GM18870 (cell line): ENCODE results near the gene RNF6.

Experiments used
- ATAC-seq: cut with Tn5 transposase; IDR thresholded peaks from one replicate; pipeline ENCODE4 v1.9.1; 2021; ENCODE audit warnings: moderate library complexity; ENCODE audit not compliant: unreplicated experiment

RNF6 gene

DNA sequence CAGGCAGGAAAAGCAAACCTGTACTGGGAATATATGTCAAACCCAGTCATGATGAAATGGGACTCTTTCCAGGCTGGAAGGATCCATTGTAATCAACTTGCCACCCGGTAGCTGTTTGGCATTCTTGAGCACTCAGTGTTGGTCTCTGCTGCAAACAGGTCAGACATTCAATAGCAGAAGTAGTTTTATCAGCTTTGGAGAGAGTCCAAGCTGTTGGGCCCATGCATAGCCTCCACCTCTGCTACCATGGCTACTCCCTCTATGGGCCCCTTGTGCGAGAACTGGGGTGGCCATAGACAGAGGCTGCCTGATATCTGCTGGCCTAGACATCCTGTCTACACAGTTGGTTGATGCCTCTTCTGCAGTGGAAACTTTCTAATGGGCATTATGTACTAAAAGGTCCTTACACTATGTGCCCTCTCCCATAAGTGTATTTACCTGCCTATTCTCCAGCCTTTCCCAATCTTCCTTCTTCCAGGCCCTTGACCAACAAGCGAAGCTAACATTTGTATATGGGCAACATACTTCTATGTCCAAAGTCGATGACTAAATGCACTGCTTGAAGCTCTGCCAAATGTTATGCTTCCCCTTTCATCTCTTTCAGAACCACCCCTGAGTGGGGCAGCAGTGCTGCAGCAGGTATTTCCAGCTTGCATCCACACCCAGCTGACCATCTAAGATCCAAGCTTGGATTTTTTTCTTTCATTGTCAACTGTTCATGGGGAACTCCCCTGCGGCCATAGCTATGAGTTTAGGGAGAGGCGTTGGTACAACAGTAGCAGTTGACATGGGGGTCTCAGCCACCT, 5.3 kb upstream of the RNF6 start:
- no peak for ATAC-seq

- no peak for ATAC-seq
Measured at GRCh38 chr13:26225896-26226617, 3.9 kb upstream of the RNF6 start.

DNA sequence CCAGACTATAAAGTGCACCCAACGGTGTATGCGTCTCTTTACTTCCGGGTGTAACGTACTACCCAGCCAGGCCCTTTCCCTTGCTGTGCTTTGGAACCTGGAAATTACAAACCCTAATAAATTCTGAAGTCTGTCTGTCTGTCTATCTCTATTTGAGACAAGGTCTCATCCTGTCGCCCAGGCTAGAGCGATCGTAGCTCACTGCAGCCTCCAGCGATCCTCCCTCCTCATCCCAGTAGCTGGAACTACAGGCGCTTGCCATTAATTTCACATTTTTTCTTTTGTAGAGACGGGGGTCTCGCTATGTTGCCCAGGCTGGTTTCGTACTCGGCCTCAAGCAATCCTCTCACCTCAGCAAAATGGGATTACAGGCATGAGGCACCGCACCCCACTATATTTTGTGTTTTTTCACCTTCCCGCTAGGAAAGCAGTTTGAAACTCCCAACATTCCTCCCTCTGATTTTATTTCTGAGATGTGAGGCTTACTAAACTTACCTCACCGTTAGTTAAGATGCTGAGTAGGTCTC, 469 bp upstream of the RNF6 start:
- peak; percentile 44 for ATAC-seq

DNA sequence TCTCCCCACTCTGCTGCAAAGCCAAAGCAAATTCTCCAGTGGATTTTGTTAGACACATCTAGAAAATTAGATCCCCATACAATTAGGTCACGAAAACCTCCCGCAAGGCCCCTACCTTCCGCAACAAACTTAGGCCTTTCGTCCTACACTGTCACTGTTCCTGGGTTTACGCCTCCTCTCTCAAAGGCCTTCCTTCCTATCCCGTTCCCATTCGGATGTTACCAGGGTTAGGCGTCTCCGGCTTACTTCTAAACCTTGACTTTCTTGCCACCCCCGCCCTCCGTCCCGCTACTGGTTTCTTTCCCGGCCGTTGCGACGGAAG, 754 bp downstream of the RNF6 start:
- ATAC-seq: peak; percentile 30

- no peak for ATAC-seq
Measured at GRCh38 chr13:26220575-26220974, 1.5 kb downstream of the RNF6 start.

DNA sequence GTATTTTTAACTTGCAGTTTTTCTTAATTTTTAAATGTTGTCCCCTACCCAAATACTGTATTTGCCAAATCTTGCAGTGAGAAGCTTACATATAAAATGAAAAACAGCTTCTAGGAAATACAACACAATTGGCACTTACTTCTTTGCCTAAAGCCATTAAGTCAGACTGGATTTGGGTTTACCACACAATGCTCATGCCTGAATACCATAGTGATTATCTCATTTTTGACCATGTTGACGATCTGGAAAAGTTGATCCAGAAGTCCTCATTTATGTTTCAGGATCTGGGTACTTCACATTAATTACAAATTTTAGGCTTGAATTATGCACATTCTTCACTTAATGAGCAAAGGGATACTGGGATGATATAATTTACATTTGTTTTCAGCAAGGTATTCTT, 2.4 kb downstream of the RNF6 start:
- ATAC-seq: no peak

DNA sequence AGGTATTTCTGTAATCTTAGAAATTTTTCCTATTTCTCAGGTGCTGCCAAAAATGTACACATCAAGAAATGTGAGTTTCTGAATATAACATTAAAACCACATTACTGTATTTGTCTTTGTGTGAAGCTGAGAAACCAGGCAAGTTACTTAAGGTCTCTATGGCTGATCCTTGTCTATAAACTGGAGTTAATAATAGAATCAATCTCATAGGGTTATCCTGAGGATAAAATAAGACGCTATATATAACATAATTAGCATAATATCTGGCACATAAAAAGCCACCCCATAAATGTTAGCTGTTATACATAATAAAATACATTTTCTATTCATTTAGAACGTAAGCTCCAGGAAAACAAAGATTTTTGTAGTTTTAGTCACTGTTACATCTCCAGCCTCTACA, 6.1 kb downstream of the RNF6 start:
- no peak for ATAC-seq

DNA sequence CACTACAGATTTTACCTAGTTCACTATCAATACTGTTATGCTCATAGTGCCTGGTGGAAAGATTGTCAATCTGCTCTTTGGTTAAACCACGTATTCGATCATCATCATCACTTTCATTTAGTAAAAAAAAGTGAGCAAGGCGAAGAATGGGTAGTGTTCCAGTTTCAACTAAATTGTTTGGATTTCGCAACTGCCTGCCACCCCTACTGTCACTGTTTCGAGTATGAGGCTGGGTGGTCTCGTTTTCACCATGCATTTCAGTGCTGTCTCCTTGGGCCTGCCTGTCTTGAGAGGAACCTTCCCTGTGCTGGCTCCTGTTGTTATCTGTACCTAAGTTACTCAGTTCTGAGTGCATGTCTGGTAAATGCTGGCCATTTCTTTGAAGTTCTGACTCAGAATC, 8.1 kb downstream of the RNF6 start:
- no peak for ATAC-seq

GRCh38 chr13:26213345-26213744, 8.8 kb downstream of the RNF6 start:
- no peak for ATAC-seq

DNA sequence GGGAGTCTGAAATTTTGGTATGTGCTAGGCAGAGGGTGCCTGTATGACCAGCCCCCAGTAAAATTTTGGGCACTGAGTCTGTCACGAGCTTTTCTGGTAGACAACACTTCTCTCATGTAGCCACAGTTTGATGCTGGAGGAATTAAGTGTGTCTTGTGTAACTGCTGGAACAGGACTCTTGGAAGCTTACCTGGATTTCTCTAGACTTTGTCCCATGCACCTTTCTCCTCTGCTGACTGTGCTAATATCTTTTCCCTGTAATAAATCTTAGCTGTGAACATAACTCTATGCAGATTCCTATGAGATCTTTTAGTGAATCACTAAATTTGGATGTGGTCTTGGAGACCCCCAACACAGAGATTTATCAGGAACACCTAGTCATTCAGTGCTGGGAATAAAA, 13.8 kb downstream of the RNF6 start:
- no peak for ATAC-seq

- no peak for ATAC-seq
Measured at GRCh38 chr13:26202365-26202972, 19.6 kb downstream of the RNF6 start.

DNA sequence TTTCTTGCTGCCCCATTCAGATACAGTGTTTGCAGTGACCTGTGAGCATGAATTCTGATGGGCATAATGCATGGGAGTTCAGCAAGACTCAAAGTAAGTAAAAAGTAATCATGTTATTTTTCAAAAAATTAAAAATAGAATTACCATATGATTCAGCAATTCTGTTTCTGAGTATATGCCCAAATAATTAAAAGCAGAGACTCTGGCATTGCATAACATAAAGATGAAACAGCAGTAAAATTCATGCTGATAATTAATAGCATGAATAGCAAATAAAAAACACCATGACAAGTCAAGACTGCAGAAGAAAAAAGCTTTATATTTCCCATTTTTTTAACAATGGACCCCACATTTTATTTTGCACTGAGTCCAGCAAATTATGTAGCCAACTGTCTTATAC, 21.3 kb downstream of the RNF6 start:
- ATAC-seq: no peak

- ATAC-seq: no peak
Measured at GRCh38 chr13:26198116-26198515, 24.0 kb downstream of the RNF6 start.

DNA sequence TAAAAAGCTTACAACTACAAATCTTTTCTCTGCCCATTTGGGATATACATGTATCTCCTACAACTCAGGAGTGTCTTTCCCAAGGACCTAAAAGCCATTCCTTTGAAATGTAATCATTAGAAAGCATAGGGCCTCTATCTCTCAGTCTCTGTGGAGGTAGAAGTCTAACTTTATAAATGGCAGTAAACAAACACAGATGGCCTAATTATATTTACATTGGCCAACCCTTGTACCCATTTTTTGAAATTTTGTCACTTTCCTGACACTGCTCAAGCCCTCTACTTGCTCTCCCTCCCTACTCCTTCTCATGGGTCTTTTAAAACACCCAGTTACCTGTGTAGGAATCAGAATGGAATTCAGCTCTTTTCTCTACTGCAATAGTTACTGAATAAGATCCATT, 24.8 kb downstream of the RNF6 start:
- ATAC-seq: no peak

- ATAC-seq: no peak
Measured at GRCh38 chr13:26186995-26187394, 35.1 kb downstream of the RNF6 start.

GRCh38 chr13:26186118-26186870, 35.8 kb downstream of the RNF6 start:
- peak; percentile 66 for ATAC-seq

DNA sequence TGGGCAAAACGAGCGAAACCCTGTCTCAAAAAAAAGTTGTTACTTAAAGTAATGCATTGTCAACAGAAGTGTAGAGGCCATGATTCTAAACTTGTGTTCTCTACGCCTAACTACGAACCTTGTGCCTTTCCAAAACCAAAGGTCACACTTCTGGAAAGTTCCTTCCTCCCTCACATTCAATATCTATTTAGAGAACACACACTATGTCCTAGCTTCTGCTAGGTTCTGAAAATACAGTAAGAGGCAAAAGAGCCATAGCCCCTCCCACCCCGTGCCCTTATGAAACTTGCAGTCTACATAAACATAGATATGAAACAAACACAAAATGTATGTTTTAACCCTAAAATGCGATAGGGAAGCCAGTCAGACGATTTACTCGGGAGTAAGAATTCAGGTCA, 36.4 kb downstream of the RNF6 start:
- peak; percentile 5 for ATAC-seq

- ATAC-seq: no peak
Measured at GRCh38 chr13:26184791-26185250, 37.3 kb downstream of the RNF6 start.

GRCh38 chr13:26183416-26183815, 38.7 kb downstream of the RNF6 start:
- ATAC-seq: no peak

- ATAC-seq: no peak
Measured at GRCh38 chr13:26179344-26179743, 42.8 kb downstream of the RNF6 start.

GRCh38 chr13:26168835-26169234, 53.3 kb downstream of the RNF6 start:
- no peak for ATAC-seq
